OCI-LY1 (cell line): ENCODE results near the gene SAA4.

Experiments used
- CTCF ChIP-seq: fragments of 200-600 bp; sonication (generic), shearing (Covaris generic); IDR thresholded peaks from 2 replicates; pipeline ENCODE4 v1.5.1; 2017; ENCODE audit warnings: mild to moderate bottlenecking, antibody characterized with exemption, low read length, moderate library complexity, mixed read lengths
- EZH2 ChIP-seq: fragments of 200-600 bp; sonication (generic), shearing (Covaris generic); IDR thresholded peaks from 2 replicates; pipeline ENCODE4 v1.8.0; 2017; ENCODE audit warnings: borderline replicate concordance, mixed run types, mild to moderate bottlenecking, antibody characterized with exemption, low read length, moderate library complexity, mixed read lengths

- TF ChIP-seq CTCF (no peak), EZH2 (no peak)
Measured at GRCh38 chr11:18236664-18237356, at the start of gene SAA4.
